Heart left ventricle (tissue), 16 donors: ENCODE data around the gene EFNA5. TPM values are rescaled to one million over a fixed set of nuclear protein-coding genes. Genes with fewer than 3 reads are reported as not detected.

ENCODE experiments used
- ATAC-seq, 4 donors: fragments of 200-7000 bp; cut with Tn5 transposase; one replicate each; pipeline ENCODE4 v1.9.1; 2020 to 2022; ENCODE audit warnings: moderate library complexity in 4 of 4, mild to moderate bottlenecking in 3 of 4, moderate number of reproducible peaks in 1 of 4
- DNase-seq, 5 donors: peaks; one replicate each; pipeline ENCODE4 v3.0.0-alpha.2; 2020
- H3K27ac ChIP-seq, 12 donors: fragments of 200-600 bp; sonication (generic) in 4 of 12; one replicate each; pipeline versions ENCODE4 v1.5.0 to v1.8.0; 2016 to 2022; ENCODE audit warnings: mild to moderate bottlenecking in 2 of 12
- H3K27me3 ChIP-seq, 9 donors: fragments of 200-600 bp; sonication (generic) in 2 of 9; one replicate each; pipeline versions ENCODE4 v1.5.1 to v1.8.0; 2016 to 2022; ENCODE audit warnings: mild to moderate bottlenecking in 3 of 9
- H3K36me3 ChIP-seq, 9 donors: fragments of 200-600 bp; sonication (generic) in 2 of 9; one replicate each; pipeline versions ENCODE4 v1.5.0 to v1.8.0; 2018 to 2022; ENCODE audit warnings: mild to moderate bottlenecking in 2 of 9
- H3K4me1 ChIP-seq, 12 donors: fragments of 200-600 bp; sonication (generic) in 4 of 12; one replicate each; pipeline versions ENCODE4 v1.5.0 to v1.8.0; 2016 to 2022; ENCODE audit warnings: mild to moderate bottlenecking in 3 of 12
- H3K4me3 ChIP-seq, 12 donors: fragments of 200-600 bp; sonication (generic) in 4 of 12; one replicate each; pipeline versions ENCODE4 v1.5.0 to v1.8.0; 2017 to 2022; ENCODE audit warnings: mild to moderate bottlenecking in 9 of 12, moderate library complexity in 4 of 12
- H3K9me3 ChIP-seq, 12 donors: fragments of 200-600 bp; sonication (generic) in 4 of 12; one replicate each; pipeline versions ENCODE4 v1.5.0 to v1.8.0; 2016 to 2022; ENCODE audit warnings: mild to moderate bottlenecking in 1 of 12
- CTCF ChIP-seq, 12 donors: fragments of 200-600 bp; sonication (generic) in 4 of 12; IDR thresholded peaks; one replicate each; pipeline versions ENCODE4 v1.5.0 to v1.8.0; 2018 to 2022; ENCODE audit warnings: antibody characterized with exemption in 12 of 12, mild to moderate bottlenecking in 5 of 12
- POLR2A ChIP-seq, 2 donors: fragments of 450-650 bp; IDR thresholded peaks; one replicate each; pipeline ENCODE4 v1.6.1; 2017; ENCODE audit warnings: antibody characterized with exemption in 2 of 2, mild to moderate bottlenecking in 2 of 2, moderate library complexity in 2 of 2
- WGBS, 4 donors: extraction: QIAGEN DNeasy Blood & Tissue Kit in 2 of 4; methylation state at CpG; one replicate each; pipeline versions ENCODE4 v1.1.5 to v1.1.7; 2013 to 2018; 5-methylcytosine and 5-hydroxymethylcytosine counted together
- intact Hi-C, 10 donors: fragments of 100-400 bp; cut with DNase I; formaldehyde crosslinking; loops; one replicate each; pipeline versions ENCODE4 v1.11.1 to v1.14.2; 2022
- polyA plus RNA-seq, 2 donors: library from polyadenylated mRNA; stranded (reverse); fragments of 200-250 nt; gene quantifications; one replicate each; pipeline ENCODE4 v1.2.3, GENCODE V29; 2013
- total RNA-seq, 9 donors: library from RNA; depleted of rRNA in 2 of 9; stranded (reverse); fragments of >200 nt in 2 of 9; fragmentation: NEBNext Ultra II Directional in 3 of 9; extraction: Animal tissue kit (Norgen Biotek cat#: 25700) in 3 of 9; gene quantifications; one replicate each; pipeline versions ENCODE4 v1.1.0 to v1.2.4, GENCODE V29; 2016 to 2023
- donor health status: ischemic (EF 13 %, LVEDD 7.1; RV severe dilation, severe dysfunction).
- donor health status: healthy with polysubstance abuse.
- donor health status: DM: no; HTN: yes; CAD: no.
- donor health status: DM: no; HTN: no; CAD: no.
- donor health status: ischemic (EF 25% LVEDD 6.9; RV normal size, moderate dysfunction).
- donor health status: ischemic (EF 25% LVEDD 5.7; RV mildly dilated, moderate dysfunction).
- donor health status: healthy.
- donor health status: DM: yes; HTN: yes; CAD: no.
- donor health status: ischemic (EF 35%, LVEDD 5.7; RV mildly dilated, moderate dysfunction).
- donor health status: nonischemic (EF 11% LVEDD 7.7; RV severe dilation, severe dysfunction).
- donor health status: DM: yes; HTN: yes; CAD: no.
- donor health status: PGD.
- donor health status: ischemic (EF 29% LVEDD 5.4; RV normal size, mild dysfunction).
- donor health status: nonischemic (EF 23%, LVEDD 6.1; RV moderate dilation, normal function).

EFNA5 gene
- total and polyA plus RNA-seq, 11 donors = 6.1 to 58.4 (median 28.3) TPM

- WGBS, 4 donors = 17 to 28% (median 23%) methylated on average over 1 of the region's 1 CpG
- ATAC-seq (peak in 3 of 4 donors; percentile 58 to 70 (median 66)), DNase-seq (no peak)
- Histone ChIP-seq H3K27me3 (no peaks in the 10 kb centered on the region), H3K36me3 (no peaks in the 10 kb centered on the region), H3K27ac (peak overlapping the region in 6 of 12 donors; percentile 4 to 32 (median 23)), H3K4me1 (peaks cover 0 to 37% (median 7%) of the 10 kb centered on the region in 12 donors), H3K9me3 (no peaks in the 10 kb centered on the region), H3K4me3 (peak overlapping the region in 3 of 12 donors; percentile 10 to 25 (median 22))
- intact Hi-C loops = no loop called here
- TF ChIP-seq POLR2A (IDR thresholded peaks at IDR 0.05) = no peak
- no peak for TF ChIP-seq CTCF (IDR thresholded peaks at IDR 0.05)
These were observed 240.6 kb downstream of the EFNA5 start for GRCh38 chr5:107430071-107430625.

- H3K27ac ChIP-seq = peak overlapping the region in 4 of 12 donors; percentile 7 to 44 (median 38)
- ATAC-seq (no peak), DNase-seq (no peak)
- no peaks in the 10 kb centered on the region for H3K27me3 ChIP-seq
- WGBS, 4 donors = 64 to 79% (median 76%) methylated on average over 4 of the region's 4 CpGs
- TF ChIP-seq POLR2A (IDR thresholded peaks at IDR 0.05) (no peak), CTCF (IDR thresholded peaks at IDR 0.05) (no peak)
- no peaks in the 10 kb centered on the region for H3K36me3 ChIP-seq
- no peak overlapping the region for H3K4me3 ChIP-seq
- intact Hi-C loops = no loop called here
- no peaks in the 10 kb centered on the region for H3K9me3 ChIP-seq
- H3K4me1 ChIP-seq = peaks cover 0 to 27% (median 7%) of the 10 kb centered on the region in 12 donors
These were observed 242.4 kb downstream of the EFNA5 start for GRCh38 chr5:107428303-107428813.

GRCh38 chr5:107426872-107427271 lies 243.9 kb downstream of the EFNA5 start:
- no peak for ATAC-seq
- H3K4me1 ChIP-seq = peaks cover 0 to 19% (median 3%) of the 10 kb centered on the region in 12 donors

GRCh38 chr5:107426209-107426608 lies 244.5 kb downstream of the EFNA5 start:
- no peaks in the 10 kb centered on the region for H3K36me3 ChIP-seq
- H3K4me1 ChIP-seq = peaks cover 0 to 17% (median 0%) of the 10 kb centered on the region in 12 donors
- no peak for ATAC-seq
- no peak overlapping the region for H3K27ac ChIP-seq
- no peaks in the 10 kb centered on the region for H3K27me3 ChIP-seq
- intact Hi-C loops = no loop called here
- no peaks in the 10 kb centered on the region for H3K9me3 ChIP-seq
- DNase-seq = no peak
- 0 to 89% (median 14%) methylated on average over 1 of the region's 1 CpG for WGBS, 4 donors
- no peak for TF ChIP-seq POLR2A (IDR thresholded peaks at IDR 0.05)
- no peak for TF ChIP-seq CTCF (IDR thresholded peaks at IDR 0.05)
- H3K4me3 ChIP-seq = no peak overlapping the region

More at GRCh38 chr5:107426872-107427271, 243.9 kb downstream of the EFNA5 start:
- Histone ChIP-seq H3K27me3 (no peaks in the 10 kb centered on the region), H3K9me3 (no peaks in the 10 kb centered on the region), H3K27ac (no peak overlapping the region), H3K36me3 (no peaks in the 10 kb centered on the region), H3K4me3 (no peak overlapping the region)
- intact Hi-C loops = no loop called here
- TF ChIP-seq CTCF (IDR thresholded peaks at IDR 0.05) = no peak
- TF ChIP-seq POLR2A (IDR thresholded peaks at IDR 0.05) = no peak
- WGBS, 4 donors = 95 to 97% (median 96%) methylated on average over 6 of the region's 6 CpGs
- DNase-seq = no peak
